IMR-90 (cell line): ENCODE data around the gene POU2AF1.

ENCODE experiments used
- BHLHE40 ChIP-seq: fragments of 150-350 bp; IDR thresholded peaks from 2 replicates; pipeline ENCODE4 v1.6.1; 2016; ENCODE audit warnings: mild to moderate bottlenecking, low read depth, low read length
- CHD1 ChIP-seq: IDR thresholded peaks from 2 replicates; pipeline ENCODE4 v1.6.1; 2012; ENCODE audit warnings: low read depth, low read length, improper control_type of control experiment
- MAZ ChIP-seq: IDR thresholded peaks from 2 replicates; pipeline ENCODE4 v1.6.1; 2012; ENCODE audit warnings: low read depth, mild to moderate bottlenecking, low read length, improper control_type of control experiment, moderate library complexity, borderline replicate concordance
- MXI1 ChIP-seq: IDR thresholded peaks from 2 replicates; pipeline ENCODE4 v1.6.1; 2012; ENCODE audit warnings: low read depth, mild to moderate bottlenecking, low read length, moderate library complexity, borderline replicate concordance
- POLR2A ChIP-seq: IDR thresholded peaks from 2 replicates; pipeline ENCODE4 v1.6.1; 2012; ENCODE audit warnings: mild to moderate bottlenecking, low read depth, low read length
- RAD21 ChIP-seq: IDR thresholded peaks from 2 replicates; pipeline ENCODE4 v1.6.1; 2012; ENCODE audit warnings: low read length, improper control_type of control experiment
- RFX5 ChIP-seq: IDR thresholded peaks from 2 replicates; pipeline ENCODE4 v1.8.0; 2012; ENCODE audit warnings: low read depth, mild to moderate bottlenecking, low read length, moderate library complexity
- SMC3 ChIP-seq: fragments of 150-350 bp; IDR thresholded peaks from 2 replicates; pipeline ENCODE4 v1.6.1; 2016; ENCODE audit warnings: low read depth, mild to moderate bottlenecking, antibody characterized with exemption, low read length, moderate library complexity
- TF ChIP-seq, protein P1 (sequence below): conservative IDR thresholded peaks from 2 replicates; pipeline ENCODE4 v1.5.1; 2012; ENCODE audit warnings: mild to moderate bottlenecking, low read depth, low read length, improper control_type of control experiment
- TF ChIP-seq, protein P2 (sequence below): fragments of 150-350 bp; IDR thresholded peaks from 2 replicates; pipeline ENCODE4 v1.6.1; 2016; ENCODE audit warnings: low read depth, mild to moderate bottlenecking, low read length, moderate library complexity, borderline replicate concordance

DNA sequence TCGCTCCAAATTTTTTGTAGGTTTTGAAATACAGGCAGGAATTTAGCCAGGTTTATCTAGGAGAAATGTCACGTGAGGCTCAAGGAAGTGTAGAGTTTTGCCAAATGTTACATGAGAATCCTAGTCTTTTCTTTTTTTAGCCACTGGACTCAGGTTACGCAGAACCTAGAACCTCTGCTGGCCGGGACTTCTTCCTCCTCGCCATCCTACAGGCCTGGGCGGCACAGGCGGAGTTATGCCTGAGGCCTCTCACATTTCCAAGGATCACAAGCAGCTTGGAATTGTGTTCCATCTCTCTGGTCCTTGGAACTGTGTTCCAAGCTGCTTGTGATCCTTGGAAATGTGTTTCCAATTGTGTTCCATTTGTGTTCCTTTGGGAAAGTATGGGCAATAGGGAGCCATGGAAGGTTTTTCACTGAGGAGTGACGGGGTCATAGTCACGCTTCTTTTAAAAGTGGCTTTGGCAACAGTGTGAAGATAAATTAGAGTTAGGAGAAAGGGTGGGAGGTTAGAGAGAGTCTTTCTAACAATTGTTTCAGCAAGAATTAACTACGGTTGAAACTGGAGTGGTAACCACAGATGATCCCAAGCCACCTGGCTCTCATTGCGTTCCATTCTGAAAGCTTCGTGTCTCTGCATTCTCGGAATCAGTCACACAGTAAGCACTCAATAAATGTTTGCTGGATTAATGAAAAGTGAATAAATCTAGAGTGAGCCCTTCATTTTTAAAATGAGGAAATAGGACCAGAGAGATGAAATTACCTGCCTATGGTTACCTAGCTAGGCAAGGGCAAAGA is 12.5 kb upstream of the POU2AF1 start:
- TF ChIP-seq, protein P1, sequence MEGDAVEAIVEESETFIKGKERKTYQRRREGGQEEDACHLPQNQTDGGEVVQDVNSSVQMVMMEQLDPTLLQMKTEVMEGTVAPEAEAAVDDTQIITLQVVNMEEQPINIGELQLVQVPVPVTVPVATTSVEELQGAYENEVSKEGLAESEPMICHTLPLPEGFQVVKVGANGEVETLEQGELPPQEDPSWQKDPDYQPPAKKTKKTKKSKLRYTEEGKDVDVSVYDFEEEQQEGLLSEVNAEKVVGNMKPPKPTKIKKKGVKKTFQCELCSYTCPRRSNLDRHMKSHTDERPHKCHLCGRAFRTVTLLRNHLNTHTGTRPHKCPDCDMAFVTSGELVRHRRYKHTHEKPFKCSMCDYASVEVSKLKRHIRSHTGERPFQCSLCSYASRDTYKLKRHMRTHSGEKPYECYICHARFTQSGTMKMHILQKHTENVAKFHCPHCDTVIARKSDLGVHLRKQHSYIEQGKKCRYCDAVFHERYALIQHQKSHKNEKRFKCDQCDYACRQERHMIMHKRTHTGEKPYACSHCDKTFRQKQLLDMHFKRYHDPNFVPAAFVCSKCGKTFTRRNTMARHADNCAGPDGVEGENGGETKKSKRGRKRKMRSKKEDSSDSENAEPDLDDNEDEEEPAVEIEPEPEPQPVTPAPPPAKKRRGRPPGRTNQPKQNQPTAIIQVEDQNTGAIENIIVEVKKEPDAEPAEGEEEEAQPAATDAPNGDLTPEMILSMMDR = no peak
- TF ChIP-seq POLR2A (no peak), RAD21 (no peak), SMC3 (no peak), RFX5 (no peak), BHLHE40 (no peak), MAZ (no peak), CHD1 (no peak), MXI1 (no peak)
- TF ChIP-seq, protein P2, sequence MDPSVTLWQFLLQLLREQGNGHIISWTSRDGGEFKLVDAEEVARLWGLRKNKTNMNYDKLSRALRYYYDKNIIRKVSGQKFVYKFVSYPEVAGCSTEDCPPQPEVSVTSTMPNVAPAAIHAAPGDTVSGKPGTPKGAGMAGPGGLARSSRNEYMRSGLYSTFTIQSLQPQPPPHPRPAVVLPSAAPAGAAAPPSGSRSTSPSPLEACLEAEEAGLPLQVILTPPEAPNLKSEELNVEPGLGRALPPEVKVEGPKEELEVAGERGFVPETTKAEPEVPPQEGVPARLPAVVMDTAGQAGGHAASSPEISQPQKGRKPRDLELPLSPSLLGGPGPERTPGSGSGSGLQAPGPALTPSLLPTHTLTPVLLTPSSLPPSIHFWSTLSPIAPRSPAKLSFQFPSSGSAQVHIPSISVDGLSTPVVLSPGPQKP = no peak
